Measurements from ENCODE around the gene SLC22A17.
"Not testable (repeated sequence)": the region's sequence is repeated elsewhere in the genome, so short reads cannot be mapped to it uniquely, and the experiment has no call there.

The SLC22A17 gene

DNA sequence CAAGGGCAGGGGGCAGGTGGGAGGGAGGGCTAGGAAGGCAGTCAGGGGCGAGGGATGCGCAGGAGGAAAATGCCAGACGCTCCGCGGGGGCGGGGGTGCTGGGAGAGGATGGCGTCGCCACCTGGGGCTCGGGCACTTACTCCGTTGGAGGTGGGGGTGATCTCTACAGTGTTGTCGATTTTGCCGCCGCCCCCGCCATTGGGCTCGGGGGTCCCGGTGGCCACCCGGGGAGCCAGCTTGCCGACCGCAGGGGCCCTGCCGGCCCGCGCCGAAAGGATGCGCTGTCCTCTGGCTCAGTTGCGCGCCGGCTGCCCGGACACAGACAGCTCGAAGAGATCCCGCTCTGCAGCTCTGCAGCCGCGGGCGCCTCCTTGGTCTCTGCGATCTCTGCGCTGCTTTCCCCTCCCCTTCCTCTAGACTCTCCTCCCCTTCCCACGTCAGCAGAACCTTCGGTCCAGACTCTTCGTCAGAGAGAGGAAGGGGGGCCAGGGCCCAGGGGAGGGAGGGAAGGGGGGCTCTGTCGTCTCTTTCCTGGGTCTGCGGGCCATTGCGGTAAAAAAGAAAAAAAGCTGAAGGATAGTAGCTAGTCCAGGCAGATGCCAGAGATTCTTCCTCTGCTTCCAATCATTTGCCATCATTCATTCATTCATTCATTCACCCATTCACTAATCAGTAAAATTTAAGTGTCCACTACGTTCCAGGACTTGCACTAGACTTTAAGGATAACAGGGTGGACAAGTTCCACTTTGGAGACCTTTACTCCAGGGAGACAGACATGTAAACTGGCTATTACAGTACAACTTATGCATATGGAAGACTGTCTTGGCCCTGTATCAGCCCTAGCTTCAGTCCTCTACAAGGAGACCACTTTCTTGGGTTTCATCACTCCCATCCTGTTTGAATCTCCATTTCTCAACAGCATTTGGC, at the start of gene SLC22A17:
TSS of gene SLC22A17 (minus strand) at position 382 of the 927 bp plus-strand sequence.
- peak; percentile 87 for DNase-seq (ENCODE audit: low read depth)
- TF ChIP-seq CTCF (IDR thresholded peaks at IDR 0.05; ENCODE audit: low read length, missing control alignments): peak; percentile 11
- H3K4me3 ChIP-seq (replicated peaks; ENCODE audit: low read depth, low read length): peak within 1 kb of the TSS; percentile 66

GRCh38 chr14:23401291-23401690, 48.6 kb upstream of the SLC22A17 start:
- H3K4me3 ChIP-seq (replicated peaks; ENCODE audit: low read depth, low read length): no peak overlapping the region
- no peak for TF ChIP-seq CTCF (IDR thresholded peaks at IDR 0.05; ENCODE audit: low read length, missing control alignments)
- DNase-seq (ENCODE audit: low read depth): no peak

DNA sequence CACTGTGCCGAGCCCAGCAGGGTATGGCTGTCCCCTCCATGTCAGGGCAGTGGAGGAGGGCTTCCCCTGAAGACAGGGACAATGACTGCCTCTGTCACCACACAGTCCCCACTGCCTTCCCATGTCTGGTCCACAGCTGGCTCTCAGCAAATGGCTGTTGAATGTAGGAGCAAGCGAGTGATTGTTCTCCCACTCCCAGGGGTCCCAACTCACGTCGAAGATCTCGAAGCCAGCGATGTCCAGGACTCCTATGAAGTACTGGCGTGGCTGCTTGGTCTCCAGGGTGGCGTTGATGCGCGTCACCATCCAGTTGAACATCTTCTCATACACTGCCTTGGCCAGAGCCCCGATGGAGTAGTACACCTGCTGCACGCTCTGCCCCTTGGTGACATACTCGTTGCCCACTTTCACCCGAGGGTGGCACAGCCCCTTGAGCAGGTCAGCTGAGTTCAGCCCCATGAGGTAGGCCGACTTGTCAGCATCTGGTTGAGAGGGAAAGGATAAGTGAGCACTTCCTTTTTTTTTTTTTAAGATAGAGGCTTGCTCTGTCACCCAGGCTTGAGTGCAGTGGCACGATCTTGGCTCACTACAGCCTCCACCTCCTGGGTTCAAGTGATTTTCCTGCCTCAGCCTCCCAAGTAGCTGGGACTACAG, 47.9 kb upstream of the SLC22A17 start:
- H3K4me3 ChIP-seq (replicated peaks; ENCODE audit: low read depth, low read length); DNase-seq (ENCODE audit: low read depth): not testable (repeated sequence)

GRCh38 chr14:23399591-23399990, 46.9 kb upstream of the SLC22A17 start:
- no peak for TF ChIP-seq CTCF (IDR thresholded peaks at IDR 0.05; ENCODE audit: low read length, missing control alignments)
- no peak for DNase-seq (ENCODE audit: low read depth)

DNA sequence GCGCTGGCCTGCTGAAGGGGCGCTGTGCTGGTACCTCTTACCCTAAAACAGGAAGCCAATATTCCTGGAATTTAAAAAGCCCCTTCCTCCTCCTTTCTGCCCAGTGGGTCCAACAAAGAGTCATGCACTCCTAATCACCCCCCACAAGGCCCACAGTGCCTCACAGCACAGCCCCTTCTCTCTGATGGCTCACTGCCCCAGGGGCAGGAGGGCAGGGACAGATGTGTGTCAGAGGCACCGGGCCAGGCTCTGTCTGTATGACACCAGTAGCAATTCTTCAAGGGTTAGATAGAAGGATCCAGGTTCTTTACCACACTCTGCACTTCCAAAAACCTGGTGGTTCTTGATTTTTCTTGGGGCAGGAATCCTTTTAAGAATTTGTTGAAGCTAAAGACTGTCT, 46.4 kb upstream of the SLC22A17 start:
- DNase-seq (ENCODE audit: low read depth): no peak
- no peak for TF ChIP-seq CTCF (IDR thresholded peaks at IDR 0.05; ENCODE audit: low read length, missing control alignments)
- no peak overlapping the region for H3K4me3 ChIP-seq (replicated peaks; ENCODE audit: low read depth, low read length)

More at GRCh38 chr14:23399591-23399990, 46.9 kb upstream of the SLC22A17 start:
- no peak overlapping the region for H3K4me3 ChIP-seq (replicated peaks; ENCODE audit: low read depth, low read length)

DNA sequence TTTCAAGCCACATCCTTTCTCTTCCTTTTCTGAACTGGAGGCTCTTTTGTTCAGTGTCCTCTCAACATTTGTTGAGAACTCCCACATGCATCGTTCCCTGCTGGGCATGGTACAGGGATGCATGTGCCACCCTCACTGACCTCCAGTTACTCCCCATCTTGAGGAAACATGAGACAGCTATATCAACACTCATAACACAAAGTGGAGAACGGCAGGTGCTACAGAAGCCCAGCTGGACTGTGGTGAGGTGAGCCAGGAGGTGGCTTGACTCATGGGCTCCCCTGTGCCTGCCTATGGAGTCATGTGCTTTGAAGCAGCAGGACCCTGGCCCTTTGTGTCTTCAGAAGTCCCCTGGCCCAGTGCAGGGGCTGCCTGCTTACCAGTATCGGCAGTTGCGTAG, 45.7 kb upstream of the SLC22A17 start:
- DNase-seq (ENCODE audit: low read depth): no peak
- TF ChIP-seq CTCF (IDR thresholded peaks at IDR 0.05; ENCODE audit: low read length, missing control alignments): no peak
- H3K4me3 ChIP-seq (replicated peaks; ENCODE audit: low read depth, low read length): no peak overlapping the region

DNA sequence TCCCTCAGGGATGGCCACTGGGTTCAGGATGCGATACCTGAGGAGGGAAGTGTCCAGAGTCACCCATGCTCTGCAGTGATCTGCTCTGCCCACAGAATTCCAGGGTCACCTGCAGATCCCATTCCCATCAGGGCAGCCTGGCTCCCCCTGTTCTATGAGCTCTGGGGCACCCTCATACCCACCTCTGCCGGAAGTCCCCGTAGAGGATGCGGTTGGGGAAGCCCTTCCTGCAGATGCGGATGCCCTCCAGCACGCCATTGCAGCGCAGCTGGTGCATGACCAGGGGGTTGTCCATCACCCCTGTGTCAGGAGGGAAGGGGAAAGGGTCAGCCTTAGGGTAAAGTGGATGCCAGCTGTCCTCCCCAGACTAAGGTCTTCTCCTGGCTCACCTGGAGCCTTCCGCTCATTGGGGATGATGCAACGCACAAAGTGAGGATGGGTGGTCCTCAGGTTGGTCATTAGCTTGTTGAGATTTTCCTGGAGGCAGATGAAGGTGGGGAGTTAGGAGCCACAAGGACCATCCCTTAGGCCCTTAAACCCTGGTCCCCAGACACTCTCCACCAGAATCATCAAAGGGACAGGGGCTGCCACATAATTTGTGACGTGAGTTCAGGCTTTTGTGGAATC, 44.2 kb upstream of the SLC22A17 start:
- no peak for DNase-seq (ENCODE audit: low read depth)
- no peak for TF ChIP-seq CTCF (IDR thresholded peaks at IDR 0.05; ENCODE audit: low read length, missing control alignments)
- H3K4me3 ChIP-seq (replicated peaks; ENCODE audit: low read depth, low read length): no peak overlapping the region

Measured in fibroblast of pulmonary artery (primary cell).